Measurements from ENCODE around the gene RALGAPA2.

RALGAPA2 gene

GRCh38 chr20:20425823-20426654 is 286.4 kb downstream of the RALGAPA2 start:
- DNase-seq: peak in 1 of 2 experiments; percentile 37

- no peak for DNase-seq
Measured at GRCh38 chr20:20423117-20423516, 289.3 kb downstream of the RALGAPA2 start.

GRCh38 chr20:20417876-20418676 is 294.4 kb downstream of the RALGAPA2 start:
- no peak for DNase-seq

- DNase-seq: no peak
Measured at GRCh38 chr20:20415321-20415720, 297.1 kb downstream of the RALGAPA2 start.

- DNase-seq: no peak
Measured at GRCh38 chr20:20414640-20415220, 297.7 kb downstream of the RALGAPA2 start.

- peak; percentile 67 to 88 for DNase-seq
Measured at GRCh38 chr20:20413810-20414281, 298.6 kb downstream of the RALGAPA2 start.

- peak; percentile 13 to 48 for DNase-seq
Measured at GRCh38 chr20:20412750-20413149, 299.7 kb downstream of the RALGAPA2 start.

- peak; percentile 45 to 83 for DNase-seq
Measured at GRCh38 chr20:20411836-20412235, 300.6 kb downstream of the RALGAPA2 start.

GRCh38 chr20:20411402-20411801 is 301.0 kb downstream of the RALGAPA2 start:
- peak; percentile 70 to 88 for DNase-seq

- peak; percentile 92 to 97 for DNase-seq
Measured at GRCh38 chr20:20410678-20411077, 301.8 kb downstream of the RALGAPA2 start.

- peak in 1 of 2 experiments; percentile 30 for DNase-seq
Measured at GRCh38 chr20:20409331-20409730, 303.1 kb downstream of the RALGAPA2 start.

- peak; percentile 72 to 88 for DNase-seq
Measured at GRCh38 chr20:20407891-20408805, 304.3 kb downstream of the RALGAPA2 start.

GRCh38 chr20:20406306-20406705 is 306.1 kb downstream of the RALGAPA2 start:
- peak; percentile 34 to 77 for DNase-seq

GRCh38 chr20:20405623-20406022 is 306.8 kb downstream of the RALGAPA2 start:
- DNase-seq: peak; percentile 66 to 93

- no peak for DNase-seq
Measured at GRCh38 chr20:20404633-20405032, 307.8 kb downstream of the RALGAPA2 start.

- no peak for DNase-seq
Measured at GRCh38 chr20:20401991-20402390, 310.5 kb downstream of the RALGAPA2 start.

GRCh38 chr20:20399531-20400500 is 312.6 kb downstream of the RALGAPA2 start:
- DNase-seq: peak; percentile 24 to 68

GRCh38 chr20:20398123-20398522 is 314.3 kb downstream of the RALGAPA2 start:
- DNase-seq: no peak

GRCh38 chr20:20396794-20397193 is 315.6 kb downstream of the RALGAPA2 start:
- DNase-seq: no peak

- no peak for DNase-seq
Measured at GRCh38 chr20:20395903-20396568, 316.4 kb downstream of the RALGAPA2 start.

All from NCI-H524 (cell line).